ENCODE data around the gene ORMDL1. TPM values are rescaled to one million over a fixed set of nuclear protein-coding genes. Genes with fewer than 3 reads are reported as not detected.
A peak's percentile ranks its signal among the peaks of the same experiment; 100 is the strongest.

ORMDL1 gene, protein sequence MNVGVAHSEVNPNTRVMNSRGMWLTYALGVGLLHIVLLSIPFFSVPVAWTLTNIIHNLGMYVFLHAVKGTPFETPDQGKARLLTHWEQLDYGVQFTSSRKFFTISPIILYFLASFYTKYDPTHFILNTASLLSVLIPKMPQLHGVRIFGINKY
- 94.5 and 109 TPM in 2 replicates for total RNA-seq (2014; rRNA removed; shearing (Covaris generic))

- peak; percentile 94 to 98 for DNase-seq (ENCODE audit: low read depth in 1 of 2, low spot score in 2 of 2)
- Histone ChIP-seq H3K9me3 (replicated peaks) (no peaks in the 10 kb centered on the region), H3K4me3 (peak within 1 kb of the TSS; percentile 70), H3K27ac (peak within 1 kb of the TSS; percentile 66), H3K36me3 (peaks cover 40% of the 10 kb centered on the region), H3K4me1 (replicated peaks) (peaks cover 13% of the 10 kb centered on the region), H3K27me3 (replicated peaks) (no peaks in the 10 kb centered on the region)
These were observed at the start of gene ORMDL1, which contains the start of gene PMS1 for GRCh38 chr2:189783927-189784867. TSS of gene ORMDL1 (minus strand) at chr2:189784339. CDS start at chr2:189782595, 1,744 bp downstream. TSS of gene PMS1 (plus strand) at chr2:189784450. CDS start at chr2:189791810, 7,360 bp downstream.

DNA sequence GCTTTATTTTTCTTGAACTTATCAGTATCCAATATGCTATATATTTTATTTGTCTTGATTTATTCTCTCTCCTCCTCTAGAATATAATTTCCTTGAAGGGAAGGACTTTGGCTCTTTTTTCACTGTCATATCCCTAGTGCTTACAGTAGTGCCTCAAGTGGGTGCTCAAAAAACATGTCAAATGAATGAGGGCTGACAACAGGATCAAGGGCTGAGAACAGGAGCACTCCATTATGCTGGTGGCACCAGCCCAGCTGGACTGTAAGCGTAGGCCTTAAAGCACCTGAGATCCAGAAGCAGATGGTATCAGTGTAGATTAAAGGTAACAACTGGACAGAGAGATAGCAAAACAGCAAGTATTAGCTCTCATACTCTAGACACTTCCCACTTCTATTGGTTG, 46.4 kb upstream of the ORMDL1 start:
- no peaks in the 10 kb centered on the region for H3K4me1 ChIP-seq (replicated peaks)
- H3K4me3 ChIP-seq, result no peak overlapping the region
- H3K27ac ChIP-seq, result no peak overlapping the region
- peaks cover 3% of the 10 kb centered on the region; the same call in 1 of the 2 replicates for H3K36me3 ChIP-seq
- no peak for DNase-seq (ENCODE audit: low read depth in 1 of 2, low spot score in 2 of 2)
- no peaks in the 10 kb centered on the region for H3K9me3 ChIP-seq (replicated peaks)
- no peaks in the 10 kb centered on the region for H3K27me3 ChIP-seq (replicated peaks)

GRCh38 chr2:189829102-189829833, 45.1 kb upstream of the ORMDL1 start:
- Histone ChIP-seq H3K36me3 (peaks cover 3% of the 10 kb centered on the region; the same call in 1 of the 2 replicates), H3K27ac (no peak overlapping the region), H3K4me3 (no peak overlapping the region), H3K9me3 (replicated peaks) (no peaks in the 10 kb centered on the region), H3K4me1 (replicated peaks) (no peaks in the 10 kb centered on the region), H3K27me3 (replicated peaks) (no peaks in the 10 kb centered on the region)
- DNase-seq (ENCODE audit: low read depth in 1 of 2, low spot score in 2 of 2), result no peak

DNA sequence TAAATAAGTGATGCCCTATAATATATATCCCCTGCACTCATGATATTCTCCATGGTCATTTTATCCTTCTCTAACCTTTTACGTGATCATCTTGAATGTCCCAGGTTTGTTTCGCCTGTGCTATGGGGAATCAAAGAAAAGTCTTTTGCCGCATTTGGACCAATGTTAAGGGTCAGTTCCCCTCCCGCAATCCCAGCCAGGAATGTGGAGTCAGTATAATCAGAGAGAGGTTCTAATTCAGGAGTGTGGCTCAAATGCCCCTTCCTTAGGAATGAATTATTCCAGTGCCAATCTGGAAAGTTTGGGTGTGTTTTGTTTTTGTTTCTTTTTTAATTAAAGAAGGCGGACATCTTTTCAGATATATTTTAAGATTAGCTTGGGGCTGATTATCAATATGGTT, 41.9 kb upstream of the ORMDL1 start:
- Histone ChIP-seq H3K4me1 (replicated peaks) (no peaks in the 10 kb centered on the region), H3K36me3 (peaks cover 3% of the 10 kb centered on the region; the same call in 1 of the 2 replicates), H3K27me3 (replicated peaks) (no peaks in the 10 kb centered on the region), H3K4me3 (no peak overlapping the region), H3K27ac (no peak overlapping the region), H3K9me3 (replicated peaks) (no peaks in the 10 kb centered on the region)
- no peak for DNase-seq (ENCODE audit: low read depth in 1 of 2, low spot score in 2 of 2)

DNA sequence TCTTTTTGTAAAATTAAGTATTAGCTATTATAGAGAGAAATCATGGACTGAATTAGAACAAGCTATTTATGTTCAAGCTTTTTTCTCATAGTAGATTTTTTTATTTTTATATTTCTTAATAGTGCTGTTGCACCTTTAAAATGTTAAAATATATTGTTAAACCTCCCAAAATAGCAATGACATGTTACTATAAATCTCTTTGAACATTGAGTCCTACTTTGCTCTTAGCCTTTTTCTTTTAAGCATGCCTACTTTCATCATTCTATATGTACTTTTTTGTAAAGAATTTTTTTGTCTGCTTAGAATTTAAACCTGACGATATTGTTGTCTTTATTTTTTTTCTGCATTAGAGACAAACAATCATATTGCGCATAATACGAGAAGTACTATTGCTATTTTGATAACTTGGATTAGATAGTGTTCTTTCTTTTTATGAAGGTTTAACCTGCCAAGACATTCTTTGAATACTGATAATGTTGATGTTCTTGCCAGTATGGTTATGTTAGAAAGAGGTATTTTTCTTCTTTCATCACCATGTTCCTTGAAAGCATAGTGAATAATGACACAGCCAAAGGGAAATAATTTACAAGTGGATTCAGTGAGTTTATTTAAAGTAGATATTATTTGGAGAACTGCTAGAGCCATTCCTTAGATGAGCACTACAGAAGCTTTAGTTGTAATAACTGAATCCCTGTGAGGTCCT, 40.7 kb upstream of the ORMDL1 start:
- Histone ChIP-seq H3K4me1 (replicated peaks) (peaks cover 4% of the 10 kb centered on the region), H3K9me3 (replicated peaks) (no peaks in the 10 kb centered on the region), H3K27ac (no peak overlapping the region), H3K4me3 (no peak overlapping the region), H3K36me3 (peaks cover 3% of the 10 kb centered on the region; the same call in 1 of the 2 replicates), H3K27me3 (replicated peaks) (no peaks in the 10 kb centered on the region)
- DNase-seq (ENCODE audit: low read depth in 1 of 2, low spot score in 2 of 2), result no peak

DNA sequence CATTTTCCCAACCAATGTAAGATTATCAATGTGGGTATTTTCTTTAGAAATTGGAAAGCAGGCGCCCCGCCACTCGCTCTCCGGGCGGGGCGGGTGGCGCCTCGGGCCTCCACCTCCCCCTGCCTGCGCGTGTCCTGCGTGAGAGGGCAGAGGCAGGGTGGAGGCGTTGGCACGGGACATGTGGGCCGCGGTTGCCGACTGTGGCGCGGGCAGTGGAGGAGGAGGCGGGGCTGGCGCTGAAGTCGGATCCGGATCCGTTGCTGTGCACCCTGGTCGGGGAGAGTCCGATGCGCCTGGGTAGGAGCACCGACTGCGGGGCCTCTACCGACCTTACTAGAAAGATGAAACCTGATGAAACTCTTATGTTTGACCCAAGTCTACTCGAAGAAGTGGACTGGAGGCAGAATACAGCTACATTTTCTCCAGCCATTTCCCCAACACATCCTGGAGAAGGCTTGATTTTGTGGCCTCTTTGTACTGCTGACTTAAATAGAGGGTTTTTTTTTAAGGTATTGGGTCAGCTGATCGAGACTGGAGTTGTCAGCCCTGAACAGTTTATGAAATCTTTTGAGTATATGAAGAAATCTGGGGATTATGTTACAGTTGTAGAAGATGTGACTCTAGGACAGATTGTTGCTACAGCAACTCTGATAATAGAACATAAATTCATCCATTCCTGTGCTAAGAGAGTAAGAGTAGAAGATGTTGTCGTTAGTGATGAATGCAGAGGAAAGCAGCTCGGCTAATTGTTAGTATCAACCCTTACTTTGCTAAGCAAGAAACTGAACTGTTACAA, 38.0 kb upstream of the ORMDL1 start:
- Histone ChIP-seq H3K4me1 (replicated peaks) (peaks cover 7% of the 10 kb centered on the region), H3K9me3 (replicated peaks) (no peaks in the 10 kb centered on the region), H3K27ac (no peak overlapping the region), H3K4me3 (no peak overlapping the region), H3K27me3 (replicated peaks) (no peaks in the 10 kb centered on the region), H3K36me3 (peaks cover 12% of the 10 kb centered on the region)
- DNase-seq (ENCODE audit: low read depth in 1 of 2, low spot score in 2 of 2), result no peak

- H3K36me3 ChIP-seq, result peaks cover 9% of the 10 kb centered on the region
- DNase-seq (ENCODE audit: low read depth in 1 of 2, low spot score in 2 of 2), result peak in 1 of 2 experiments; percentile 79
- H3K4me1 ChIP-seq (replicated peaks), result peaks cover 7% of the 10 kb centered on the region
- no peaks in the 10 kb centered on the region for H3K27me3 ChIP-seq (replicated peaks)
- peak overlapping the region; percentile 11; the same call in 1 of the 2 replicates for H3K27ac ChIP-seq
- H3K4me3 ChIP-seq, result no peak overlapping the region
- no peaks in the 10 kb centered on the region for H3K9me3 ChIP-seq (replicated peaks)
These were observed 35.2 kb upstream of the ORMDL1 start for GRCh38 chr2:189819297-189819704.

- H3K4me1 ChIP-seq (replicated peaks), result peaks cover 7% of the 10 kb centered on the region
- peaks cover 14% of the 10 kb centered on the region for H3K36me3 ChIP-seq
- no peaks in the 10 kb centered on the region for H3K27me3 ChIP-seq (replicated peaks)
- H3K9me3 ChIP-seq (replicated peaks), result no peaks in the 10 kb centered on the region
- peak overlapping the region; percentile 11; the same call in 1 of the 2 replicates for H3K27ac ChIP-seq
- H3K4me3 ChIP-seq, result no peak overlapping the region
- DNase-seq (ENCODE audit: low read depth in 1 of 2, low spot score in 2 of 2), result no peak
These were observed 34.3 kb upstream of the ORMDL1 start for GRCh38 chr2:189818249-189819038.

DNA sequence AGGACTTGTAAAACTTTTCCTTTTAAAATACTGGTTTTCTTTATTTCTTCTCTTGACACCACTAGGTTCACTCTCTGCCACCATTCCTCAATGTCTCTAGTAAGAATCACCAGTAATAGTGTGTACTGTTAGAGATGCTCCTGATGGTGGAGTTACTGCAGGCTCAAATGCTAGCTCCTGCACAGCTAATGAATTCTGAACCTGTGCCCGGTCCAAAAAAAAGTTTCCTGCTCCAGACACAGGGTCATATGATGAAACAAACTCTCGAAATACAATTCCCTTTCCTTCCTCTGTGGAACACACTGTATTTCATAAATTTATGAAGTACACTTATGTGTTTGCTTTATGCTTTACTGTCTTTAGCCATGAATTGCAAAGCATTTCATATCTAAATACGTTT, 19.3 kb upstream of the ORMDL1 start:
- no peak for DNase-seq (ENCODE audit: low read depth in 1 of 2, low spot score in 2 of 2)
- Histone ChIP-seq H3K36me3 (peaks cover 41% of the 10 kb centered on the region), H3K4me1 (replicated peaks) (peaks cover 15% of the 10 kb centered on the region)

GRCh38 chr2:189802396-189802912, 18.3 kb upstream of the ORMDL1 start:
- Histone ChIP-seq H3K36me3 (peaks cover 40% of the 10 kb centered on the region), H3K27ac (no peak overlapping the region), H3K27me3 (replicated peaks) (no peaks in the 10 kb centered on the region), H3K4me3 (no peak overlapping the region), H3K9me3 (replicated peaks) (no peaks in the 10 kb centered on the region), H3K4me1 (replicated peaks) (peaks cover 21% of the 10 kb centered on the region)
- no peak for DNase-seq (ENCODE audit: low read depth in 1 of 2, low spot score in 2 of 2)

More for the DNA sequence above, 19.3 kb upstream of the ORMDL1 start:
- Histone ChIP-seq H3K27ac (no peak overlapping the region), H3K27me3 (replicated peaks) (no peaks in the 10 kb centered on the region), H3K4me3 (no peak overlapping the region), H3K9me3 (replicated peaks) (no peaks in the 10 kb centered on the region)

- no peak overlapping the region for H3K4me3 ChIP-seq
- no peaks in the 10 kb centered on the region for H3K27me3 ChIP-seq (replicated peaks)
- peak; percentile 46 to 55 for DNase-seq (ENCODE audit: low read depth in 1 of 2, low spot score in 2 of 2)
- H3K4me1 ChIP-seq (replicated peaks), result peaks cover 21% of the 10 kb centered on the region
- H3K27ac ChIP-seq, result no peak overlapping the region; the same call in 1 of the 2 replicates
- H3K9me3 ChIP-seq (replicated peaks), result no peaks in the 10 kb centered on the region
- H3K36me3 ChIP-seq, result peaks cover 54% of the 10 kb centered on the region
These were observed 15.4 kb upstream of the ORMDL1 start for GRCh38 chr2:189799531-189799930.

DNA sequence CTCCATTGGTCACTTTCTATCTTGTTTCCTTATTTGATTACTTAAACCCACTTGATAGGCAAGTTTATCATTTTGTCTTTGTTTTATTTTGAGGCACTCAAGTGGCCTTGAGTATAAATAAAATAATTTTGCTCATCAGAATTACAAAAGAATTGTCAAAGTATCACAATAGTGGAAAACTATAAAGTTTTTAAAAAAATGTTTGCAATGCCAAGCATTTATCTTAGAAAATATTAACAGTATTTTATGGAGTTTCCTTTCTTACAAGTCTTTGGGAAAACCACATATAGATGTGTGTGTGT, 14.8 kb upstream of the ORMDL1 start:
- Histone ChIP-seq H3K4me1 (replicated peaks) (peaks cover 21% of the 10 kb centered on the region), H3K27ac (no peak overlapping the region; the same call in 1 of the 2 replicates), H3K36me3 (peaks cover 54% of the 10 kb centered on the region), H3K4me3 (no peak overlapping the region), H3K27me3 (replicated peaks) (no peaks in the 10 kb centered on the region), H3K9me3 (replicated peaks) (no peaks in the 10 kb centered on the region)
- no peak for DNase-seq (ENCODE audit: low read depth in 1 of 2, low spot score in 2 of 2)
